Fibroblast of pulmonary artery (primary cell): ENCODE measurements around the gene VASN.

Experiments
- DNase-seq: peaks from one replicate; pipeline ENCODE4 v3.0.0-alpha.2; 2010; ENCODE audit warnings: low read depth
- H3K4me3 ChIP-seq: replicated peaks from 2 replicates; pipeline ENCODE4 v1.5.1; 2011; ENCODE audit warnings: low read depth, mild to moderate bottlenecking, control low read depth, low read length, moderate library complexity
- CTCF ChIP-seq: IDR thresholded peaks from 2 replicates; pipeline ENCODE4 v1.5.1; 2011; ENCODE audit warnings: mild to moderate bottlenecking, control low read depth, low read length, inconsistent platforms; ENCODE audit errors: missing control alignments

Gene VASN

GRCh38 chr16:4362476-4363135 lies 9.0 kb upstream of the VASN start:
- TF ChIP-seq CTCF = no peak
- no peak overlapping the region for H3K4me3 ChIP-seq
- DNase-seq = no peak

DNA sequence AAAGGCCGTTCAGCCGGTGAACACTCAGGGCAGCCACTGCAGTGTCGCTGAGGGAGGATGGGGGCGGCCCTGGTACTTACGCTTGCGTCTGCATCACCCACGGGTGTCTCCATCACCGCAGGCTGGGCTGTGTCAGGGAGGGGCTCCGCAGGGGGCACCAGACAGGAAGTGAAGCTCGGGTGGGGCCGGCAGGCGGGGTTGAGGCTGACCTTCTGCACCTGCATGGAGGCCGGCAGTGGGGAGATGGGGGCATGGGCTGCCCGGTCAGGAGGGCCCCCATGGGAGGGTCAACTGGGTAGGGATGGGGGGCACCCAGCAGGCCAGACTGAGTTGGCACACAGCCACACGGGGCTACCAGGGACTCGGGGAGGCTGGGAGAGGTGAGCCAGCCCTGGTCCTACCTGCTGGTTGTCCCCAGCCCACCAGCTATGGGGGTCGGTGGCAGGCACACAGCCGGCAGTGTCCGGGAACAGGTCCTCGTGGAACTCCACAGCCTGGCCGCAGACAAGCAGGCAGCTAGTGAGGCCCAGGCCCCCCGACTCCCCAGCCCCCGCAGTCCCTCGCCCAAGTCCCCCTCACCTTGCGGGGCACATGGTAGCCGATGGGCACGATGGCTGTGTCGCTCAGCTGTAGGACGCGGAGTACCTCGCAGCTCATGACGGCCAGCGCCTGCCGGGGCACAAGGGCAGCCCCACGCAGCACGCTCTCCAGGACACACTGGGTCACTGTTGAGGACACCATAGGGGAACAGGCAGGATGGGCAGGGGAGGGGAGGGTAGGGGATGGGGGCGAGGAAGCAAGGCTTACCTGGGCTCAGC lies 7.2 kb upstream of the VASN start:
- TF ChIP-seq CTCF = no peak
- no peak for DNase-seq
- no peak overlapping the region for H3K4me3 ChIP-seq

DNA sequence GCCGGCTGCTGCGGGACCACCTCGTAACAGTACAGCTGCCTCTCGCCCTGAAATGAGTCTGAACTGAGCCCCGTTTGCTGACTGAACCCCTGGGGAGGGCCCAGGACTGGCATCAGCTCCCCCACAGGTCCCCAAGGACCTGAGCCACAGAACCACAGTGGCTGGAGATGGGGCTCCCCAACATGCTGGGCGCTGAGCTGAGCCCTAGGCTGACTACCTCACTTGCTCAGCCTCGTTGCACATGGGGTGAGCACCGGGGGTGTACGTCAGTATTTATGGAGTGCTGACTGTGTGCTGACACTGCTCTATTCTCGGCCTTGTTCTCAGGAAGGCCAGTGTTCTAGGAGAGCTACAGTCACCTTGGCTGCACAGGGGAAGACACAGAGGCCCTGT lies 6.6 kb upstream of the VASN start:
- DNase-seq = no peak
- no peak overlapping the region for H3K4me3 ChIP-seq
- TF ChIP-seq CTCF = no peak

DNA sequence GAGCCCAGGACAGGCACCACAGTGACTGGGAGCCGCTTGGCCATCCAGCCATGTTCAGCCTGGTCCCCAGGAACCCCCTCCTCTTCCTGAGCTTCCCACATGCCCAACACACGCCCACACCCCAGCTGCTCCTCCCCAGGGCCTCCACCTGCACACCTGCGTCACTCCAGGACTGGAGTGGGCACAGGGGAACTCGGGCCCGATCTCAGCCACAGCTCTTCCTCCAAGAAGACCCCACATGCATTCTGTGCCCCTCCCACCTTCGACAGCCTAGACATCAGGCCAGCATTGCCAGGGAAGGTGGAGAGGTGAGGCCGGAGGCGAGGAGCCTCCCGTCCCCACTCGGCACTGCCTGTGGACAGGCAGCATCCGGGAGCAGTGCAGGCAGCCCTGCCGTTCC lies 6.0 kb upstream of the VASN start:
- TF ChIP-seq CTCF = no peak
- DNase-seq = no peak
- no peak overlapping the region for H3K4me3 ChIP-seq

DNA sequence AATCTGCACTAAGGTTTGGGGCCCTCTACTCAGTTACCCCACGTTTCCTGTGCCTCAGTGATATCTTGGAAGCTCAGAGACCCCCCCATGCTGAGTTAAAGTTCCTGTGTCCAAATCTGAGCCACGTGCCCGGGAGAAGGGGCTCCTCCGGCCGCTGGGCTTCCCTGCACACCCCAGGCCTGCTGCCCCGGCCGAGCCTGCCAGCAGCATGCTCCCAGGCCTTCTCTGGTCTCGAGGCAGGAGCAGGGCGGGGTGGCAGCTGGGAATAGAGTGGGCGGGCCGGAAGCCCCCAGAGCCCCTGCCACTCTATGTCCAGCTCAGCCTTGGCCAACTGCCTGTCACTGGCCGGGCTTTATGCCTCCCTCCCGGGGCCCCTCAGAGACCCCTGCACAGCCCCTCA lies 5.6 kb upstream of the VASN start:
- no peak for DNase-seq
- no peak for TF ChIP-seq CTCF
- no peak overlapping the region for H3K4me3 ChIP-seq

GRCh38 chr16:4367393-4367856 lies 4.2 kb upstream of the VASN start:
- H3K4me3 ChIP-seq = no peak overlapping the region
- no peak for DNase-seq
- no peak for TF ChIP-seq CTCF
